ENCODE measurements around the gene TAGLN2.
A peak's percentile ranks its signal among the peaks of the same experiment; 100 is the strongest.
"Not testable (repeated sequence)": the region's sequence is repeated elsewhere in the genome, so short reads cannot be mapped to it uniquely, and the experiment has no call there.

TAGLN2 gene

DNA sequence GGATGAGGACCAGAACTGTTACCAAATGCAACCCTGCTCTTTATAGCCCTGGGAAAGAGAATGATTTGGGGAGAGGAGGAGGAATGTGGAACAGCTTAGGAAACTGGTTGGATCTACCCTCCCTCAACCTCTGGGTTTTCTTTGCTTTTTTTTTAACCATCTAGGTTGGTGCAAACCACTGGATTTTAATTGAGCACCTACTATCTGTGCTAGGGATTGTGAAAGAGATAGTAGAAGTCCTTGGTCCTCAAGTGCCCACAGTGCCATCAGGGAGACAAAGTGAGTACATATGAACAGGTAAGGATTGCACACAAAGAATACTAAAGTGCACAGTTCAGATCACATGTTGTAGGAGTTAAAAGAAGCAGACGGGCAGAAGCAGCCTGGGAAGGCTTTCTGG is 4.7 kb downstream of the TAGLN2 start:
- no peak for DNase-seq

DNA sequence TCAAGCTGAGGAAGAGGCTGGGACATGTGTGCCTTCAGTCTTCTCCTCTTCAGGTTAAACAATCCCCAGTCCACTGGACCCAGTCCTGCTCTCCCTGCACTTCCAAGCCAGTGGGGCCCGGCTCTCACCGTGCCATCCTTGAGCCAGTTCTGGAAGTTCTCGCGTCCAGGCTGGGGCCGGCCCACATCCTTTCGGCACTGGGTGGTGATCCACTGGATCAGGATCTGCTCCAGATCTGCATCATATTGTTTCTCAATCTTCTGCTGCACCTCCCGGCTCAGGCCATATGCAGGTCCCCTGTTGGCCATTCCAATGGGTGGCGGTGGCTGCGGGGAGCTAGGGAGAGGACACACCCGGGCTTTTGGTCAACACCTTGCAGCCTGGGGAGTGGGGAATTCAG is 5.1 kb downstream of the TAGLN2 start:
- no peak for DNase-seq

DNA sequence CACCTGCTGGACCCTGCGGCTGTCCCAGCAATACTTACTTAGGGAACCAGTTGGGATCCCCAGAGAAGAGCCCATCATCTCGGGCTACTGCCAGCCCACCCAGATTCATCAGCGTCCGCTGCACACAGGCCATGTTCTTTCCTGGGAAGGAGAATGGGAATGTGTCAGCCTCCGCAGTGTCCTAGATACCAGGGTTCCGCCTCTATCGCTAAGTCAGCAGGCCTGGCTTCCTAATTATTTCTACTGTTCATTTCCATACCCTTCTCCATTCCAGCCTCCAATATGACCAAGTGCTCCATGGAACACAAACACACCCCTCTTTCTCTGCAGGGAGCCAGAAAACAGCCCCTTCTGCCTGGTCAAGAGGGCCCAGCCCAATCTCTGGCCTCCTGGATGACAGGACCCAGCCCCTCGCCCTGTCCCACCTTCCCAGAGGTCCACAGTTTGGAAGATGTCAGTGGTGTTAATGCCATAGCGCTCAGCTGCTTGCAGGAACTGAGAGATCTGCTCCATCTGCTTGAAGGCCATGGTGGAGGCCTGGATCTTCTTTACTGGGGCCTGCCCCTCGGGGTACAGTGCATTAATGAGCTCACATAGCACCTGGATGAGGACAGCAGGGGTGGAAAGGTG is 6.0 kb downstream of the TAGLN2 start:
- DNase-seq, result no peak

DNA sequence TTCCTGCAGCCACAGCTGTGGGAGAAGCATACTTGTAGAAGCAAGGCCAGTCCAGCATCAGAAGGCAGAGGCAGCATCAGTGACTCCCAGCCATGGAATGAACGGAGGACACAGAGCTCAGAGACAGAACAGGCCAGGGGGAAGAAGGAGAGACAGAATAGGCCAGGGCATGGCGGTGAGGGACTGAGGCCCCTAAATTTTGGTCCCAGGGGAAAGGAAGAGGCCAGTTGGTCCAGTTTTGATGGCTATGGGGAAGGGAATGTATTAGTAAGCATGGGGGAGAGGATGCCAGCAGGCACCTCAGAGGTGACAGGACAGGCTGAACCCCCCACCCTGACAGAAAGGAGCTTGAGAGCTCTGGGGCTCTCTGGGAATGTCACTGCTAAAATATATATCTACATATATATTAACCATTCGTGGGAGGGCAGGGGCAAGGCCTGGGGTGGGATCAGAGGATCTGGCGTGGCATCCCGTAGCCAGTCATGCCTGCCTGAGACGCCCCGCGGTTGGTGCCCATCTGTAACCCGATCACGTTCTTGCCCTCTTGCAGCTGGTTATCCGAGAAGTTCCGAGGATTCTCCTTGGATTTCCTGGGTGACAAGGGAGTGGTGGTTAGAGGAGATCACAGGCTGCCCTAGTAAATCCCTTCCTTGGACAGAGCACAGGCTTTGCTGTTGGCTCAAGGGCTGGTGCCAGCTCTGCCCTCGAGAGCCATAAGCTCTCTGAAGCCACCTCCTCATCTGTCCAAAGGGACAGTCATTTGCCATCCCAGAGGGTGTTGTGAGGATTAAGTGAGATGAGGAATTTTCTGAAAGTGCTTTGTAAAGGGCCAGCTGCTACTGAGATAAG is 6.7 kb downstream of the TAGLN2 start:
- peak; percentile 7 for DNase-seq

DNA sequence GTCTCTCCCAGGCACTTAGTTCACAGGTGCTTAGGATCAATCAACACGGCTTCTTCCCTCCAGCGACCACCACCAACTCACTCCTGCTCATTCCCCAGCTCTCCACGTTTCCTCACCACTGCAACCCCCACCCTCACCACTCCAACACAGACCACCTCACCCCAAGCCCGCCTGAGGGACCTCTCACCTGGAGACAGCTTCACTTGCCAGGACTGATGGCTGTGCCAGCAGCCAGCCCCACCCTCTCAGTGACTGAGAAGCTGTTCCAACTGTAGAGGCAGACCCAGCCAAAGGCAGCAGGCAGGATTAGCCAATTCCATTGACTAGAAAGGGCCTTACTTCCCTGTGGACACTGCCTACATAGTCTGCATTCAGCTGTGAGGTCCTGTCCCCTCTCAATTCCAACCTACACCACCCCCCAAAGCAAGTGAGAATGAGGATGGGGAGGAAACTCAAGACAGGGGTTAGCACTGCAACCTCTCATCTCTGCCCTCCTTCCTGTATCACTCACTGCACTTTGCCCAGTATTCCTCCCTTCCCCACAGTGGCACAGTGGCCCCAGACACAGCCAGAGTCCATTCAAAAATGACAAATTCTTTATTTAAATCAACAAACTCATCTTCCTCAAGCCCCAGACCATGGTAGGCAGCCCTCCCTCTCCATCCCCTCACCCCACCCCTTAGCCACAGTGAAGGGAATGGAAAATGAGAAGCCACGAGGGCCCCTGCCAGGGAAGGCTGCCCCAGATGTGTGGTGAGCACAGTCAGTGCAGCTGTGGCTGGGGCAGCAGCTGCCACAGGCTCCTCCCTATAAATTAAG is 7.6 kb downstream of the TAGLN2 start:
- peak; percentile 9 for DNase-seq

DNA sequence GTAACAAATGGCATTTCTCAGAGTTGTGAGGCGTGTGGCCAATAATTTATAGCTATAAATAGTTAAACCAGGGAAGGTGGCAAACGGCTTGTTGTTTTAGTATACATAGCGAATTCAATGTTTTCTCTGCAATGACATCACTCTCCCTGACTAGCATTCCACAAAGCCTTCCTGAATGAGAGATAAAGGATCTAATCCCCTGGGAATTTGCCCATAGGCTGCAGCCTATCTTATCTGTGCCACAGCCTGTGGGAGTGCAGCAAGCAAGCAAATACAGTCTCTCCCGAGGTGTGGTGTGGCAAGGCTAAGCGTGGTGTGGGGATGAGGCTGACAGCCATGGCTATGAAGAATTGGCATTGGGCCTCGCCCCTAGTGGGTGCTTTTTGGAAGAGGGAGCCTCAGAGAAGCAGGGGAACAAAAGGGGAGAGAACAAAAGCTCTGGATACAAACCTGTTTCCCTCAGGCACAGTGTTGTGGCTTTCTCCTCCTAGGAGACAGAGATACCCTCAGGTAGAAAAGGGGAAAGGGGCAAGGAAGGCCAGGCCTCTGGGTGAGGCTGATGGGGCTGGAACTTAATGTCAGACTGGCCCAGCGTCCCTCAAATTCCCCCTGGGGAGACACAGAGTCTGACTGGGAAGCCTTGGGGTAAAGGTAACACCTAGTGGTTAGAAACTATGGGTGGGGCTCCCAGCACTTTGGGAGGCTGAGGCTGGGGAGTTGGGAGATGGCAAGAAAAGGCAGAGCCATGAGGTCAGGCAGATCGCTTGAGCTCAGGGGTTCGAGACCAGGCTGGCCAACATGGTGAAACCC is 8.9 kb downstream of the TAGLN2 start:
- peak; percentile 19 for DNase-seq

DNA sequence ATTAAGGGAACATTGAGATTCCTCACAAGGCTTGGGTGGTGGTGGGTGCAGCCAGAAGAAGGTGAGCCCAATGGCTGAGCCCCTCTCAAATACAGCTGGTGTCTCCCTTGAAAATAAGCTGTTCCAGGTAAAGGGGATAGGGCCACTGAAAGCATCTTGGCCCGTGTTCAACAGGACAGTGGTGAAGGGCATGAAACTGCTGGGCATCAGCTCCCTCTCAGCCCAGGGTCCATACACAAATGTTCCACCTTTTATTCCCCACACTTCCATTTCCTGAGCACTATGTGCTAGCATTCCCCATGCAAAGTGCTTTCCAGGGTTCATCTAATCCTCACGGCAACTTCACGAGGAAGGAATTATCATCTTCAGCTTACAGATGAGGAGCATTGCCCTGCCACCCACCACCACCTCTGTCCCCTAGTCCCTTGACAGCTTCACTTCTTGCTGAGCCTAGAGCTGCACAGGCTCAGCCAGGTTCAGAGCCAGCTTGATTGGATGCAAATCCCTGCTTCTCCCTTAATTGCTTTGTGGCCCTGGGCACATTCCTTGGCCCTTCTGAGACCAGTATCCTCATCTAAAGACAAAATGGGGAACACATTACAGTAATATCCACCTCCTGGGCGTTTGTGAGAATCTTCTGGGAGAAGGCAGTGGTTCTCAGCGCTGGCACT is 9.6 kb downstream of the TAGLN2 start:
- peak; percentile 24 for DNase-seq

DNA sequence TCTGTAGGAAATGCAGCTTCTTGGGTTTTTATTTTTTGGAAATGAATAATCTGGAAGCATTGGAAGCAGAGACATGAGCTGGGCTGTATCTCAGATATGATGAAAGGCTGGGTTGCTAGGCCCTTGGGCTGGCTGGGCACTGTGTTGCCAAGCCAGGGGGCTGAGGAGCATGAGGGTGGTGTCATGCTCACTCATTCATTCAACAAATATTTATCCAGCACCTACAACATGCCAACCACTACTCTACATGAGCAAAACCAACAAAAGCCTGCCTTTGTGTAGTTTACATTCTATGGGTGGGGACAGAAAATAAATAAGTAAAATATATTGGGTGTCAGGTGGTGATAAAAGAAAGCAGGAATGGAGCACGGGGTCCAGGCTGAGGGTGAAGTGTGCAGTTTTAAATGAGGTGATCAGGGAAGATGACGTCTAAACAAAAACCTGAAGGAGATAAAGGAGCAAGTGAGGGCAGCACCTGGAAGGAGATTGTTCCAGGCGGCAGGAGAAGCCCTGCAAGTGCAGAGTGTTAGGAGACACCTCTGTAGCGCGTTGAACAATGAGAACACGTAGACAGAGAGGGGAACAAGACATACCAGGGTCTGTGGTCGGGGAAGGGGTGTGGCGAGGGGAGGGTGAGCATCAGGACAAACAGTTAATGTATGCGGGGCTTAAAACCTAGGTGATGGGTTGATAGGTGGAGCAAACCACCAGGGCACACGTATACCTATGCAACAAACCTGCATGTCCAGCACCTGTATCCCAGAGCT is 10.9 kb downstream of the TAGLN2 start:
- peak; percentile 22 for DNase-seq

DNA sequence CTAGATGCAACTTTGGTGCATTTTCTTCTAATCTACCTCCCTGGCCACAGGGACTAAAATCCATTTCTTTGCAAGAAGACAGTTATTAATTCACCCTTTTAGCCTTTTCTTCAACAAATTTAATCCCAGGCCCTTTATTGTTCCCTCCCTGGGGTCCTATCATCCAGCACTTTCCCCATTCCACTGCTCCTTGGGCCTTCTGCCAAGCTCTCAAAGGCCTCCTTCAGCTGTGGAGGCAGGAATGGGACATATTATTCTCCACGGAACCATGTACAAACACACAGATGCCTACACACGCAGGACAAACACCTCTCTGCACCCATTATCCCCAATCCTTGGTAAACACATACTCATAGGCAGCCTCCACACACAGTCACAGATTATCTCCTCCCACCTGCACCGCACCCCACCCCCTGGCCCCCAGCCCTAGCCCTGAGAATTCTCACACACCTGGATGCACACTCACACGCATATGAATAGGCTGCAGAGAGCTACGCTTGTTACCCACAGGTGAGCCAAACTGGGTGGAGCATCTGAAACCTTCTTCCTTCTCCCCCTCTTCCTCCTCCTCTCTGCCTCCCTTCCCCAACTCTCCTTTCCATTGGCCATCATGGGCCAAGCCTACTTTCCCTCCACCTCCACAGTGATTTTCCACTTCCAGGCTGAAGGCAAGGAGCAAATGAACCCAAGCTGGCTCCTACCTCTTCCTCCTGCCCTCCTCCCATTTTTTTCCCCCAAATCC is 11.7 kb downstream of the TAGLN2 start:
- DNase-seq, result peak; percentile 40

DNA sequence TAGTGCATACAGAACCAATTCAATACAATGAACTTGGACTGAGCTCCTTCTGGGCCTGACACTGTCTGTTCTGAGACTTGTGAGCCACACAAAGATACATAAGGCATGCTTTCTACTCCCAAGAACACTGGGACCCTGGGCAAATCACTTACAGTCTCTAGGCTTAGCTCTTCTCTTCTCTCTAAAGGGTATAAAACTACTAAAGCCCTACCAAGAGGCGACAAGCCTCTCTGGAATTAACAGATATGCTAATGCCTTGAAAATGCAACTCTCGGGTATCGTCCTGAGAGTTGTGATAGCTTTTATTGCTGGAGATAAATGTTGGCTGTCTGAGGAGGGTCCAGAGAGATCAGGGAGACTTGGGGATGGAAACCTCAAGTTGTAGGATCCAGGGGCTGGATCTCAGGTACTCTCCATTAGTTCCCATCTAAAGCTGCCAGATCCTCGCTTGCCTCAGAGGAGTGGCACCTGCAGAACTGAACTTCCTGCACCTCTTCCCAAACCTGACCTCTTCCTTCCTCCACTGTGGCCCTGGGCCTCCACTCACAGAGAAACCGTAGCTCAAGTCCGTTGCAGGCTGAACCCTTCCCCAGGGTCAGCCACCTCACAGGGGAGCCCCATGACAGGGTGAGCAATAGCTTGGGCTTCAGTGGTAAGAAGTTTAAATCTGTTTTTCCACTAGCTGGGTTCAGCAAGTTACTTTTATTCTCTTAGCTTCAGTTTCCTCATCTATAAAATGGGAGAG is 13.8 kb downstream of the TAGLN2 start:
- DNase-seq, result peak; percentile 38

DNA sequence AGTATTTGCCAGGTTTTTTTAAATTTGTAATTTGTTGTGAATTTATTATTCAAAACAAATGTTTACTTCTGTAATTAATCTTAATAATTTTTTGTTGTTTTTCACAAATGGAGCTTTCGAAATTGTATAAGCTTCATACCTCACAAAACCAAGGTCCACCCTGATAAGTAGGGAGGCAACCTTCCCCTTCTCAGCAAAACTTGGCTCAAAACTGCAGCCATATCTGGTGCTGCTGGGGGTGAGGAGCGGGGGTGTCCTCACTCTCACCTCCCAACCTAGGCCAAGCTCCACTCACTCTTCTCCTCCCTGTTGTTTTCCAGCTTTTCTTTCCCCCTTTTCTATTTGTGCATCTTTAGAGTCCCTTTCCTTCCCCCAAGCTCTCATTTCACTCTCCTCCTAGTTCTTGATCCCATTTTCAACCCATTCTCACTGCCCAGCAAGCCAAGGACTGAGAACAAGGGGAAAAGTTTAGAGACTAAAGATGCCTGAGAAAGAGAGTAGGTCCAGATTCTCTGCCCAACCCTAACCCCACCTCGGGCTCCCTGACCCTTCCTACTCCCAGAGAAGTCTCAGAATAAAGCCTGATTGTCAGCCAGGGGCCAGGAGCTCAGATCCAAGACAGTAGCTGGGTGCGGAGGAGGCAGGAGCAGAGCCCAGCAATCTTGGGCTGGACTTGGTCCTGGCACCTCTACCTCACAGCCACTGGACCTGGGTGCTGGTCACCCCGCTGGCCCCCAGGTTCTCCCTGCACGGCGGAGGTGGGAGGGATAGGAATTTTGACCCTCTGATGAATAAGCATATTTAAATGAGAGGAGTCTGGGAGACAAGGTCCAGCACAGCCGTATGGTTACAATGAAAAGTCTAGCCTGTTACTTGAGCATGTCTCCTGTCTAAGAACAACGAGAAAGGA is 17.0 kb downstream of the TAGLN2 start:
- DNase-seq, result no peak

DNA sequence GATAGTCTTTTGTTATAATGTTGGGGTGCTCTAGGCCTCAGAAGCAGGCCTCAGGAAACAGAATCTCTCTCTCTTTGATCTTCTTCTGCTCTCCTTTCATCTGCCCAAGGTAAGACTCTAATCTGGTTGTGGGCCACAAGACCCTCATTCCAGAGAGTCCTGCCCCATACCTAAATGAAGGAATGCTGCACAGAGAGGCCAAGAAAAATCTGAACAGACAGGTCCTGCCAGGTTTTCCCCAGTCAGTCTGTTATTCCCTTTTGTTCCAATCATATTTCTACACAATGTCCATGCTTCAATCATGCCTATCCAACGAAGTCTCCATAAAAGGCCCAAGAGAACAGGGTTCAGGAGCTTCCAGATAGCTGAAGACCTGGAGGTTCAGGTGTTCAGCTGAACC is 18.3 kb downstream of the TAGLN2 start:
- no peak for DNase-seq

DNA sequence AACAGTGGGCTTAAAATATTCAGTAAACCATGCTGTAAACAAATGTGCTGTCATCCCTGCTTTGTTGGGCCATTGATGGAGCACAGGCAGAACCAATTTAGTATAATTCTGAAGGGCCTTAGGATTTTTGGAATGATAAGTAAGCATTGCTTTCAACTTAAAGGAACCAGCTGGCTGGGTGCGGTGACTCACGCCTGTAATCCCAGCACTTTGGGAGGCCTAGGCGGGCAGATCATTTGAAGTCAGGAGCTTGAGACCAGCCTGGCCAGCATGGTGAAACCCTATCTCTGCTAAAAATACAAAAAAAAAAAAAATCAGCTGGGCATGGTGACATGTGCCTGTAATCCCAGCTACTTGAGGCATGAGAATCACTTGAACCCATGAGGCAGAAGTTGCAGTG is 21.3 kb downstream of the TAGLN2 start:
- not testable (repeated sequence) for DNase-seq

DNA sequence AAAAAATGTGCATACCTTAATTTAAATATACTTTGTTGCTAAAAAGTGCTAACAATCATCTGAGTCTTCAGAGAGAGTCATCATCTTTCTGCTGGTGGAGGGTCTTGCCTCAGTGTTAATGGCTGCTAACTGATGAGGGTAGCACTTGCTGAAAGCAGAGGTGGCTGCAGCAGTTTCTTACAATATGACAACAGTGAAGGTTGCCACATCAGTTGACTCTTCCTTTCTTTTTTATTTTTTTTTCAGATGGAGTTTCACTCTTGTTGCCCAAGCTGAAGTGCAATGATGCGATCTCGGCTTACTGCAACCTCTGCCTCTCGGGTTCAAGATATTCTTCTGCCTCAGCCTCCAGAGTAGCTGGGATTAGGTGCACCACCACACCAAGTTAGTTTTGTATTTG is 22.8 kb downstream of the TAGLN2 start:
- DNase-seq, result no peak

DNA sequence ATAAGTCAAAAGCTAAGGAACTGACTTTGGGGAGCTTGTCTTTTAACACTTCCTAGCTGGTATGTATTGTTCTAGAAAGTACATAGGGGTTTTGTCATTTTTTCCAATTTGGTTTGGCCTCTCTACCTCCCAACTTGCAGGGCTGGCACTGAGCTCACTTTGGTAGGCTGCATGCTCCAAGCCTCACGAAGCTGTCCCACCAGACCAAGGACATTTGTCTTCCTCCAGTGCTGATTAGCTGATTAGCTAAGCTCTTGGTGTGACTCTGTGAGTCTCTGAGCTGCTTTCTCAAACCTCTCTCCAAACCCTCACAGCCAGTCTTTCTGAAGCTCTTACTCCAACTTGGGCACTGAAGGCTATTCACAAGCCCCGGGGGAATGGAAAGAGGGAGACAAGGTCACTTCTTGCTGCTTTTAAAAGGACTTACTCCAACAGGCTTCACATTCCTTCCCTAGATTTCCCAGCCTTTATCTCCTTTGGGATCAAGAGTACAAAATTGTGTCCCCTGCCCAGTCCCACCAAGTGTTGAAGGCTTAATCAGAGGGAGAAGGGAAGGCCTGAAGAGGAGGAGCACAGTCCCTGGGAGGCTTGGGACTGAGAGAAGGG is 24.4 kb downstream of the TAGLN2 start:
- no peak for DNase-seq

DNA sequence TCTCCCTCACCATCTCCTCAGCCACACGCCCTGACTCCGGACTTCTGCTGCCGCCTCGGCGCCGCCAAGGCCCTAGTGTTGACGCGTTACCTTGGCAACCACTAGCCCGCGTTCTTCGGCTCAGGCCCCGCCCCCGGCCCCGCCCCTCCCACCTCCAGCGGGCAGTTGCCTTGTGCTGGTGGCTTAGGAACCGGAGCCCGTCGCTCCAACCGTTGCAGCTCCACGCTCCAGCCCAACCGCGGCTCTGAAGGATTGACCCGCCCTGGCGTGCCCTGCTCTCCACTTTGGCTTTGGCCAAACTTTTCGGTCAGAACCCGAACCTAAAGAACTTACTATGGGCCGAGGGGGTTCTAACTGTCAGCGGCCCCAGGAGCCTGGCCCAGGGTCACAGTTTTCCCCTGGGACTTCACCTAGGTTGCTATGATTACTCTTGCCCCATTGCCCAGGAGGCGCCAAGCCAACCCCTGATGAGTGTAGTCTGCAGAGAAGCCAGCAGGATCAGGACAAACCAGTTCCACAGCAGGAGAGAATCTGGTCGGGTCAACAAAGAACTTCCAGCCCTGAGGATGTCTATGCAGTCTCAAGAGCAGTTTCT is 25.1 kb downstream of the TAGLN2 start, which contains the start of gene CFAP45:
CFAP45 (minus strand) TSS at position 80 of the 595 bp plus-strand sequence; CDS start at position 13, 67 bp downstream.
- DNase-seq, result peak; percentile 51

DNA sequence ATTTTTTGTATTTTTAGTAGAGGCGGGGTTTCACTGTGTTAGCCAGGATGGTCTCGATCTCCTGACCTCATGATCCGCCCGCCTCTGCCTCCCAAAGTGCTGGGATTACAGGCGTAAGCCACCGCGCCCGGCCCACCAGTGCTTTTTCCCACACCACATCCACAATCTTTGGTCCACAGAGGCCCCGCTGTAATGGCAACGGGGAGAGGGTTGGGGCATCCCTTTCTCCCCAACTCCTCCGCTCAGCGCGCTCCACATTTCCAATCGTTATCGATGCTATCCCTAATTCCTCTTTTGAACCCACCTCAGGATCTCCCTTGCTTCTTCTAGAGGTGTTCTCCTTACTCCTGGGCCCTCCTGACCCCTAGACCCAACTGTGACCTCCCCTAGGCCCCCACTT is 25.7 kb downstream of the TAGLN2 start:
- DNase-seq, result not testable (repeated sequence)

DNA sequence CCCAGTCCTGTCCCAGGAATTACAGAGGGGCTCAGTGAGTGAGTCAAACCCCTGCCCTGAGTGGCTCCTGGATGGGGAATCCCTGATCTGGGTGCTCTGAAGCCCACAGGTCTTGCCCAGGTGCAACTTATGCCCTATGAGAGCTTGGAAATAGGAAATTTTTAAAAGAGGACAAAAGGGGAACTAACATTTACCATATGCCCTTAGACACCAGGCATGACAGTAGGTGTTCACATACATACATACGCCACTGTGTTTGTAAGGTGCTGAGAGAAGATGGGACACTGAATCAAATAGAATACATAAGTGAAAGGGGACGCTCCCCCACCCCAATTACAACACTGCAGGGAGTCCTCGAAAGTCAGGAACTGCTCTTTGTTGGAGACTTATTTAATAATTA is 26.8 kb downstream of the TAGLN2 start:
- DNase-seq, result no peak
